T-helper 1 cell (primary cell): Measurements from ENCODE around the gene TOMM7.

Experiments
- DNase-seq, 5 donors: peaks; one replicate each; pipeline ENCODE4 v3.0.0-alpha.2; 2012 to 2020
- total RNA-seq, 4 donors: gene quantifications; one replicate each; lab custom pipeline; 2026; lab: John Stamatoyannopoulos, UW

Gene TOMM7
- 162 to 225 (median 183) reads per million in 4 donors for total RNA-seq

GRCh38 chr7:22822486-22823141, at the start of gene TOMM7:
Gene TOMM7, minus strand, starts transcription at chr7:22822849. Its CDS starts 70 bp downstream, at chr7:22822779.
- peak; percentile 78 to 96 (median 86) for DNase-seq

GRCh38 chr7:22872096-22872807, 49.6 kb upstream of the TOMM7 start:
- DNase-seq = no peak

GRCh38 chr7:22871661-22872060, 49.0 kb upstream of the TOMM7 start:
- no peak for DNase-seq

GRCh38 chr7:22868509-22868908, 45.9 kb upstream of the TOMM7 start:
- DNase-seq = no peak

GRCh38 chr7:22867589-22867988, 44.9 kb upstream of the TOMM7 start:
- no peak for DNase-seq

GRCh38 chr7:22867003-22867402, 44.4 kb upstream of the TOMM7 start:
- DNase-seq = no peak

GRCh38 chr7:22865602-22865960, 42.9 kb upstream of the TOMM7 start:
- no peak for DNase-seq

GRCh38 chr7:22864855-22865601, 42.4 kb upstream of the TOMM7 start:
- no peak for DNase-seq

- DNase-seq = no peak
Observed at GRCh38 chr7:22864301-22864700, 41.7 kb upstream of the TOMM7 start.

- DNase-seq = no peak
Observed at GRCh38 chr7:22863156-22863899, 40.7 kb upstream of the TOMM7 start.

- DNase-seq = no peak
Observed at GRCh38 chr7:22861576-22861975, 38.9 kb upstream of the TOMM7 start.

GRCh38 chr7:22860784-22861482, 38.3 kb upstream of the TOMM7 start:
- peak in 1 of 5 donors; percentile 6 for DNase-seq

GRCh38 chr7:22860337-22860736, 37.7 kb upstream of the TOMM7 start:
- DNase-seq = no peak

GRCh38 chr7:22859641-22860290, 37.1 kb upstream of the TOMM7 start:
- DNase-seq = no peak

- DNase-seq = peak in 1 of 5 donors; percentile 53
Observed at GRCh38 chr7:22858640-22859561, 36.3 kb upstream of the TOMM7 start.

- no peak for DNase-seq
Observed at GRCh38 chr7:22858274-22858639, 35.6 kb upstream of the TOMM7 start.

- DNase-seq = no peak
Observed at GRCh38 chr7:22856416-22856815, 33.8 kb upstream of the TOMM7 start.

- no peak for DNase-seq
Observed at GRCh38 chr7:22855049-22855392, 32.4 kb upstream of the TOMM7 start.

GRCh38 chr7:22854158-22855048, 31.8 kb upstream of the TOMM7 start:
- DNase-seq = peak; percentile 69 to 79 (median 72)
